Kidney (tissue), 14 donors: ENCODE data around the gene GMEB2. TPM values are rescaled to one million over a fixed set of nuclear protein-coding genes. Genes with fewer than 3 reads are reported as not detected.
A peak's percentile ranks its signal among the peaks of the same experiment; 100 is the strongest.

Source experiments
- DNase-seq, 5 donors: peaks; one replicate each; pipeline ENCODE4 v3.0.0-alpha.2; 2013 to 2020
- FAIRE-seq: peaks from 2 replicates; lab custom pipeline; 2012; peaks lifted over from hg19 to GRCh38; lab: Jason Lieb, UNC
- H3K27ac ChIP-seq, 2 donors: one replicate each; pipeline ENCODE4 v1.7.0; 2013; ENCODE audit warnings: low read depth in 2 of 2, low read length in 2 of 2, inconsistent platforms in 1 of 2
- H3K27me3 ChIP-seq: one replicate; pipeline ENCODE4 v1.7.1; 2013; ENCODE audit warnings: low read length, inconsistent platforms; ENCODE audit not compliant: control insufficient read depth, insufficient read depth
- H3K36me3 ChIP-seq, 3 donors: one replicate each; pipeline versions ENCODE4 v1.7.0 to v1.7.1; 2013; ENCODE audit warnings: low read length in 3 of 3, control low read depth in 1 of 3, inconsistent platforms in 1 of 3; ENCODE audit not compliant: insufficient read depth in 3 of 3, control insufficient read depth in 2 of 3
- H3K4me1 ChIP-seq, 3 donors: one replicate each; pipeline versions ENCODE4 v1.7.0 to v1.7.1; 2013; ENCODE audit warnings: low read length in 3 of 3, inconsistent platforms in 1 of 3, low read depth in 1 of 3; ENCODE audit not compliant: control insufficient read depth in 2 of 3, insufficient read depth in 2 of 3
- H3K4me3 ChIP-seq, 3 donors: one replicate each; pipeline versions ENCODE4 v1.7.0 to v1.8.1; 2013; ENCODE audit warnings: low read length in 3 of 3, control low read depth in 1 of 3, inconsistent platforms in 1 of 3
- H3K9ac ChIP-seq, 3 donors: one replicate each; pipeline versions ENCODE4 v1.7.0 to v1.7.1; 2013; ENCODE audit warnings: low read length in 3 of 3, control low read depth in 1 of 3, inconsistent platforms in 1 of 3
- H3K9me3 ChIP-seq, 3 donors: one replicate each; pipeline versions ENCODE4 v1.7.0 to v1.7.1; 2013; ENCODE audit warnings: low read length in 3 of 3, control low read depth in 1 of 3, inconsistent platforms in 1 of 3; ENCODE audit not compliant: control insufficient read depth in 2 of 3, insufficient read depth in 1 of 3
- CTCF ChIP-seq: IDR thresholded peaks from 3 replicates; pipeline ENCODE4 v1.5.1; 2012; ENCODE audit warnings: mild to moderate bottlenecking, moderate library complexity, borderline replicate concordance; ENCODE audit not compliant: insufficient read depth; ENCODE audit errors: extremely low read depth
- intact Hi-C: fragments of 100-400 bp; cut with DNase I; formaldehyde crosslinking; loops from one replicate; pipeline ENCODE4 v1.11.1; 2022
- polyA plus RNA-seq: library from polyadenylated mRNA; stranded (reverse); fragments of 350-450 nt; fragmentation: Illumina TruSeq; extraction: RNeasy Lipid Tissue Mini Kit (QIAGEN cat#74804); gene quantifications from one replicate; pipeline ENCODE4 v1.2.3, GENCODE V29; 2014; ENCODE audit warnings: low read depth, low replicate concordance; ENCODE audit not compliant: insufficient read depth
- total RNA-seq: library from RNA; stranded (reverse); fragmentation: NEBNext Ultra II Directional; extraction: Animal tissue kit (Norgen Biotek cat#: 25700); gene quantifications from one replicate; pipeline ENCODE4 v1.2.1, GENCODE V29; 2021
- donor health status: control.
- donor health status: control.
- donor health status: control.
- donor health status: control.
- donor health status: control.
- donor health status: DM: yes; HTN: yes; CAD: no.
- donor health status: Normal renal cell carcinoma (clear cell type).

GMEB2 gene
- total and polyA plus RNA-seq, 2 donors from 2014 or later = 6.1 to 13.4 TPM

GRCh38 chr20:63656451-63656850 is 29.6 kb upstream of the GMEB2 start:
- no peaks in the 10 kb centered on the region for H3K27me3 ChIP-seq
- no peak for FAIRE-seq
- no peak for DNase-seq
- TF ChIP-seq CTCF = no peak
- intact Hi-C loops = no loop called here
- no peak overlapping the region for H3K27ac ChIP-seq
- H3K36me3 ChIP-seq = no peaks in the 10 kb centered on the region
- H3K9me3 ChIP-seq = no peaks in the 10 kb centered on the region
- peaks cover 0 to 29% (median 5%) of the 10 kb centered on the region in 3 donors for H3K4me1 ChIP-seq
- no peak overlapping the region for H3K9ac ChIP-seq
- H3K4me3 ChIP-seq = no peak overlapping the region

- no peak for TF ChIP-seq CTCF
- Histone ChIP-seq H3K4me1 (peaks cover 0 to 29% (median 5%) of the 10 kb centered on the region in 3 donors), H3K27ac (no peak overlapping the region), H3K9ac (no peak overlapping the region), H3K4me3 (no peak overlapping the region), H3K36me3 (no peaks in the 10 kb centered on the region), H3K27me3 (no peaks in the 10 kb centered on the region), H3K9me3 (no peaks in the 10 kb centered on the region)
- DNase-seq (no peak), FAIRE-seq (no peak)
- intact Hi-C loops = no loop called here
Observed at GRCh38 chr20:63655249-63655648, 28.3 kb upstream of the GMEB2 start.

GRCh38 chr20:63653974-63654668 is 27.2 kb upstream of the GMEB2 start:
- Histone ChIP-seq H3K27ac (no peak overlapping the region), H3K36me3 (no peaks in the 10 kb centered on the region), H3K9me3 (no peaks in the 10 kb centered on the region), H3K4me3 (peak overlapping the region in 1 of 3 donors; percentile 46), H3K4me1 (peaks cover 0 to 25% (median 5%) of the 10 kb centered on the region in 3 donors), H3K9ac (no peak overlapping the region), H3K27me3 (no peaks in the 10 kb centered on the region)
- peak in 1 of 5 donors; percentile 61 for DNase-seq
- FAIRE-seq = no peak
- TF ChIP-seq CTCF = no peak
- intact Hi-C loops = no loop called here
